Calu3 (cell line): ENCODE results near the gene CBL. TPM values are rescaled to one million over a fixed set of nuclear protein-coding genes. Genes with fewer than 3 reads are reported as not detected.

Experiments
- BruUV-seq: library from RNA; stranded (reverse); fragments of 400-500 nt; replicated peaks from 2 replicates; lab custom pipeline; 2021; lab: Mats Ljungman, UMichigan
- CTCF ChIA-PET: fragments of 300-600 bp; sonication (Branson Sonifier 250); formaldehyde crosslinking; loops from one replicate; lab custom pipeline; 2022; ENCODE audit warnings: antibody characterized with exemption; lab: Charles Lee
- DNase-seq: peaks from one replicate; pipeline ENCODE4 v3.0.0; 2022
- H3K27ac Mint-ChIP-seq: one replicate; pipeline ENCODE4 v1.8.0; 2022; ENCODE audit warnings: mixed read lengths; ENCODE audit not compliant: unreplicated experiment
- H3K27me3 Mint-ChIP-seq: one replicate; pipeline ENCODE4 v1.8.0; 2022; ENCODE audit warnings: mixed read lengths; ENCODE audit not compliant: unreplicated experiment
- H3K36me3 Mint-ChIP-seq: one replicate; pipeline ENCODE4 v1.8.0; 2022; ENCODE audit warnings: mild to moderate bottlenecking, moderate library complexity, mixed read lengths; ENCODE audit not compliant: insufficient read depth, unreplicated experiment
- H3K4me1 Mint-ChIP-seq: one replicate; pipeline ENCODE4 v1.8.0; 2022; ENCODE audit warnings: mild to moderate bottlenecking, low read depth, mixed read lengths; ENCODE audit not compliant: unreplicated experiment
- H3K4me3 Mint-ChIP-seq: one replicate; pipeline ENCODE4 v1.8.0; 2022; ENCODE audit warnings: mild to moderate bottlenecking, low read depth, moderate library complexity, mixed read lengths; ENCODE audit not compliant: unreplicated experiment
- H3K9me3 Mint-ChIP-seq: one replicate; pipeline ENCODE4 v1.8.0; 2022; ENCODE audit warnings: low read depth, mixed read lengths; ENCODE audit not compliant: unreplicated experiment
- CTCF ChIP-seq: fragments of 200-600 bp; IDR thresholded peaks from one replicate; pipeline ENCODE4 v1.8.0; 2022; ENCODE audit warnings: antibody characterized with exemption; ENCODE audit not compliant: unreplicated experiment
- intact Hi-C: fragments of 100-400 bp; cut with micrococcal nuclease; formaldehyde crosslinking; loops from one replicate; pipeline ENCODE4 v1.10.0; 2022; ENCODE audit not compliant: unreplicated experiment
- total RNA-seq: library from RNA; stranded (reverse); gene quantifications from 2 replicates; pipeline ENCODE4 v1.2.3, GENCODE V29; 2022

Gene CBL
- total RNA-seq, 1 experiment from 2014 or later: 15.9 TPM

GRCh38 chr11:119303227-119303718 lies 97.1 kb downstream of the CBL start:
- Mint-ChIP-seq H3K27ac (no peak overlapping the region), H3K36me3 (peaks cover 5% of the 10 kb centered on the region), H3K4me3 (no peak overlapping the region), H3K4me1 (no peaks in the 10 kb centered on the region), H3K9me3 (no peaks in the 10 kb centered on the region), H3K27me3 (no peaks in the 10 kb centered on the region)
- BruUV-seq: no TSS peak
- intact Hi-C loops: no loop called here
- CTCF ChIA-PET: no interaction called here
- DNase-seq: no peak
- no peak for TF ChIP-seq CTCF

GRCh38 chr11:119305556-119306372 lies 99.6 kb downstream of the CBL start:
- Mint-ChIP-seq H3K27ac (no peak overlapping the region), H3K36me3 (peaks cover 5% of the 10 kb centered on the region), H3K4me1 (no peaks in the 10 kb centered on the region), H3K4me3 (no peak overlapping the region), H3K27me3 (no peaks in the 10 kb centered on the region), H3K9me3 (no peaks in the 10 kb centered on the region)
- CTCF ChIA-PET: no interaction called here
- intact Hi-C loops: no loop called here
- no peak for DNase-seq
- no peak for TF ChIP-seq CTCF
- no TSS peak for BruUV-seq

- H3K4me1 Mint-ChIP-seq: no peaks in the 10 kb centered on the region
- no TSS peak for BruUV-seq
Observed at GRCh38 chr11:119306373-119306890, 100.3 kb downstream of the CBL start.

GRCh38 chr11:119307219-119307618 lies 101.1 kb downstream of the CBL start:
- Mint-ChIP-seq H3K36me3 (peaks cover 5% of the 10 kb centered on the region), H3K4me1 (no peaks in the 10 kb centered on the region), H3K27ac (no peak overlapping the region), H3K27me3 (no peaks in the 10 kb centered on the region), H3K9me3 (no peaks in the 10 kb centered on the region), H3K4me3 (no peak overlapping the region)
- BruUV-seq: no TSS peak
- no peak for DNase-seq
- intact Hi-C loops: no loop called here
- CTCF ChIA-PET: no interaction called here
- no peak for TF ChIP-seq CTCF

More at GRCh38 chr11:119306373-119306890, 100.3 kb downstream of the CBL start:
- Mint-ChIP-seq H3K27me3 (no peaks in the 10 kb centered on the region), H3K4me3 (no peak overlapping the region), H3K36me3 (peaks cover 5% of the 10 kb centered on the region), H3K27ac (no peak overlapping the region), H3K9me3 (no peaks in the 10 kb centered on the region)
- no peak for TF ChIP-seq CTCF
- CTCF ChIA-PET: no interaction called here
- intact Hi-C loops: no loop called here
- no peak for DNase-seq
